Tibial nerve (tissue), 4 donors: ENCODE results near the gene SALL1.

Experiments
- CTCF ChIP-seq, 5 experiments: fragments of 200-600 bp in 3 of 5; fragments of 450-650 bp in 2 of 5; sonication (generic) in 3 of 5; IDR thresholded peaks; one replicate each; pipeline ENCODE4 v1.5.1; 2016 to 2019; ENCODE audit warnings: antibody characterized with exemption in 5 of 5, mild to moderate bottlenecking in 3 of 5, moderate library complexity in 2 of 5
- EP300 ChIP-seq, 2 donors: sonication (generic); formaldehyde crosslinking; IDR thresholded peaks; one replicate each; pipeline ENCODE4 v1.6.1; 2017; ENCODE audit warnings: antibody characterized with exemption in 2 of 2, mild to moderate bottlenecking in 1 of 2
- POLR2A ChIP-seq, 2 donors: fragments of 450-650 bp; IDR thresholded peaks; one replicate each; pipeline ENCODE4 v1.6.1; 2017; ENCODE audit warnings: antibody characterized with exemption in 2 of 2, mild to moderate bottlenecking in 2 of 2, moderate library complexity in 2 of 2

GRCh38 chr16:51172368-51172767, 21.3 kb upstream of the SALL1 start:
- TF ChIP-seq CTCF (IDR thresholded peaks at IDR 0.05): no peak
- TF ChIP-seq POLR2A (IDR thresholded peaks at IDR 0.05): no peak
- TF ChIP-seq EP300 (IDR thresholded peaks at IDR 0.05): no peak
